Glomerular visceral epithelial cell (primary cell): ENCODE data around the gene TFDP1.

ENCODE experiments used
- DNase-seq: peaks from one replicate; pipeline ENCODE4 v3.0.0-alpha.2; 2016; ENCODE audit errors: extremely low spot score

Gene TFDP1

DNA sequence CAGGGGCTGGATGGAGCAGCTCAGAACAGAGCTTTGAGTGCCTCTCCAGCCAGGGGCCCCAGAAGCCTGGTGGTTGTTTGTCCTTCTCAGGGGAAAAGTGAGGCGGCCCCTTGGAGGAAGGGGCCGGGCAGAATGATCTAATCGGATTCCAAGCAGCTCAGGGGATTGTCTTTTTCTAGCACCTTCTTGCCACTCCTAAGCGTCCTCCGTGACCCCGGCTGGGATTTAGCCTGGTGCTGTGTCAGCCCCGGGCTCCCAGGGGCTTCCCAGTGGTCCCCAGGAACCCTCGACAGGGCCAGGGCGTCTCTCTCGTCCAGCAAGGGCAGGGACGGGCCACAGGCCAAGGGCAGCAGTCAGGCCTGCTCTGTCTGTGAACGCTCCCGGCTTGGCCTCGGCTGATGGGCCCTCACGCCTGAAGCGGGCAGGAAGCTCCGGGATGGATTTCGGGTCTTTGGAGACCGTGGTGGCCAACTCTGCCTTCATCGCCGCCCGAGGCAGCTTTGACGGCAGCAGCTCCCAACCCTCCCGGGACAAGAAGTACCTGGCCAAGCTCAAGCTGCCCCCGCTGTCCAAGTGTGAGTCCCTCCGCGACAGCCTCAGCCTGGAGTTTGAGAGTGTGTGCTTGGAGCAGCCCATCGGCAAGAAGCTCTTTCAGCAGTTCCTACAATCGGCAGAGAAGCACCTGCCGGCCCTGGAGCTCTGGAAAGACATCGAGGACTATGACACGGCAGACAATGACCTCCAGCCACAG is 82.6 kb downstream of the TFDP1 start, which contains the start of gene GRK1:
Gene GRK1, plus strand, starts transcription at position 269 of the 751 bp plus-strand sequence. Its CDS starts 168 bp downstream, at position 437.
- DNase-seq: no peak

DNA sequence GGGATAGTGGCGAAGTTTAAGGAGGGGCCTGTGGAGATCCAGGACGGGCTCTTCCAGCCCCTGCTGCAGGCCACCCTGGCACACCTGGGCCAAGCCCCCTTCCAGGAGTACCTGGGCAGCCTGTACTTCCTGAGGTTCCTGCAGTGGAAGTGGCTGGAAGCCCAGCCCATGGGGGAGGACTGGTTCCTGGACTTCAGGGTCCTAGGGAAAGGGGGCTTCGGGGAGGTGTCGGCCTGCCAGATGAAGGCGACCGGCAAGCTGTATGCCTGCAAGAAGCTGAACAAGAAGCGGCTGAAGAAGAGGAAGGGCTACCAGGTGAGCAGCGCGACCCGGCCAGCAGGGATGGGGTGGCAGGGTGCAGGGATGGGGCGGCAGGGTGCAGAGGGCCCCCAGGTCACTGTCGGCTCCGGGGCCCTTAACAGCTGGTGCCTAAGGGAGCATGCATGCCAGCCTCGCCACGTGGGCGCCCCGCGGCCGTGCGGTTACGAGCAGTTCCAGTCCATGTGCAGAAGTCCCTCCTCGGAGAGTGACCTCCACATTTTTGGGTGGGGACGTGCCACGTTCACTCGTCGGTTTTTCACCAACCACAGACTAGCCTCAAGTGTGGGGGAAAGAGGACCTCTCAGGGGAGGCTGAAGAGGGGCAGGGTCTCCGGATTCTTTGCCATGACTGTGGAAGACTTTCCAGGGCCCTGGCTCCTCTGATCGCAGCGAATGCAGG is 83.4 kb downstream of the TFDP1 start:
- no peak for DNase-seq

DNA sequence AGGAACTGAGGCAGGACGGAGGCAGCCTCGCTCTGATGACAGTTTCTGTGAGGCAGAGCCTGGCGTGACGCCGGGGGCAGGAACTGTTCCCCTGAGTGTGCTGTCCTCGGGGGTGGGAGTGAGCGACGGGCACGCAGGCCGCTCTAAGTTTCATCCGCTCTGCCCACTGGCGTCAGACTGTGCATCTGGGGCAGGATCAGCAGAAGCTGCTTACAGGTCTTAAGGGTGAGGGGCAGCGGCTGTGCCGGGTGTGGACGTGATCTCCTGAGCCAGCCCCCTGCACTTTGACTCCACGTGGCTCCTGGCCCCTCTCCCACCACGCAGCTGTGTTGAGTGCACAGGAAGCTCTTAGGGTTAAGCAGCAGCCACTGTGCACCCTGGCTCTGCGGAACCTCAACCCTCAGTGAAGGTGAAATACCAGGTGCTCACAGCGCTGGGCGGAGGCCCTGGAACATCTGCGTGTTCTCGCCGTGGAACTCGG is 84.0 kb downstream of the TFDP1 start:
- DNase-seq: no peak

DNA sequence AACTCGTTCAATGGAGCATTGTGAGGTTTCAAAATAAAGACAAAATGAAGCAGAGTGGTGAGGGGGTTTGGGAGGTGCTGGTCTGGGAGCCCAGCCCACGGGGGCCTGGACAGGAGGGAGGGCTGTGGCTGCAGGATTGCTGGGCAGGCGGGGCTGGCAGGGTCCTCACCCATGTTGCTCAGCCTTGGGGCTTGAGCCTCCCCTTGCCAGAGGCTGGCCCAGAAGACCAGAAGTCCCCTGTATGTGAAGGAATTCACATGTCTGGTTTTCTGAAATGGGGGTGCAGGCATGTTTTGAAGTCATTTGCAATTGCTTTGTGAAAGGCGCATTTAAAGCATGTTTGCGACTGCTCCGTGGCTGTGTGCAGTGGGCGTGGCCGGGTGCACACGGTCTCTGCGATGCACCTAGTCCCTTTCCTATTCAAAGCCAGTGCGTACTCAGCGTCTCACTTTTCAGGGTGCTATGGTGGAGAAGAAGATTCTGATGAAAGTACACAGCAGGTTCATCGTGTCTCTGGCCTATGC is 84.7 kb downstream of the TFDP1 start:
- DNase-seq: no peak

DNA sequence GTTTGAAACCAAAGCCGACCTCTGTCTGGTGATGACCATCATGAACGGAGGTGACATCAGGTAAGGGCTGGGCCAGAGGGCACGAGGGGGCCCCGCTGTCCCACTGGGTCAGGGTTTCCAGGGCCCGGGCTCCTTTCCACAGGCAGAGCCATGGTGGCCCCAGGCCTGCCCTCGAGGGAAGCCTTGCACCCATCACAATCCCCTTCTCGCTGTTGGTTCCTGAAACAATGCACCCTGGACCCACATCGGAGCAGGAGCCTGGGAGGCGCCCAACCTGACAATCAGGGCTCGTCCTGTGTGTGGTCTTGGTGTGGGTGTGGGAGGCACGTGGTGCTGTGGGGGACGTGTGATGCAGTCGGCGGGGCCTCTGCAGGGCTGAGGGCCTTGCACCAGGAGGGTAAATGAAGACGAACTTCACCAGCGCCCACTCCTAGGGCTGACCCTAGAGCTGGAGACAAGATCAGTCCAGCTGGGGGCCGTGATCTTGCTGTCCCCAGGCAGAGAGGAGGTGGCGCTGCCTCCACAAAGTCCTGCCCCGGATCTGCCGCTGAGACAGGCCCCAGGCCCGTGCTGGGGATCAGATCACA is 85.3 kb downstream of the TFDP1 start:
- no peak for DNase-seq

DNA sequence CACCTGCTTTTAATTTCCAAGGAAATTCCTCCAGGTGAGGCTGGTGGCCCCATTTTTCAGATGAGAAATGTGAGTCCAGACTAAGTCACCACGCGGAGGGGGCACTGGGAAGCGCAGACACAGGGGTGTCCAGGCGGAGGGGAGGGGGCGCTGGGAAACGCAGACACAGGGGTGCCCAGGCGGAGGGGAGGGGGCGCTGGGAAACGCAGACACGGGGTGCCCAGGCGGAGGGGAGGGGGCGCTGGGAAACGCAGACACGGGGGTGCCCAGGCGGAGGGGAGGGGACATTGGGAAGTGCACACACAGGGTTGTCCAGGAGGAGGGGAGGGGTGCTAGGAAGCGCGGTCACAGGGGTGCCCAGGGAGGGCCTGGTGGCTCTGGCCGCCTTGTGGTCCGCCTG is 86.0 kb downstream of the TFDP1 start:
- no peak for DNase-seq

DNA sequence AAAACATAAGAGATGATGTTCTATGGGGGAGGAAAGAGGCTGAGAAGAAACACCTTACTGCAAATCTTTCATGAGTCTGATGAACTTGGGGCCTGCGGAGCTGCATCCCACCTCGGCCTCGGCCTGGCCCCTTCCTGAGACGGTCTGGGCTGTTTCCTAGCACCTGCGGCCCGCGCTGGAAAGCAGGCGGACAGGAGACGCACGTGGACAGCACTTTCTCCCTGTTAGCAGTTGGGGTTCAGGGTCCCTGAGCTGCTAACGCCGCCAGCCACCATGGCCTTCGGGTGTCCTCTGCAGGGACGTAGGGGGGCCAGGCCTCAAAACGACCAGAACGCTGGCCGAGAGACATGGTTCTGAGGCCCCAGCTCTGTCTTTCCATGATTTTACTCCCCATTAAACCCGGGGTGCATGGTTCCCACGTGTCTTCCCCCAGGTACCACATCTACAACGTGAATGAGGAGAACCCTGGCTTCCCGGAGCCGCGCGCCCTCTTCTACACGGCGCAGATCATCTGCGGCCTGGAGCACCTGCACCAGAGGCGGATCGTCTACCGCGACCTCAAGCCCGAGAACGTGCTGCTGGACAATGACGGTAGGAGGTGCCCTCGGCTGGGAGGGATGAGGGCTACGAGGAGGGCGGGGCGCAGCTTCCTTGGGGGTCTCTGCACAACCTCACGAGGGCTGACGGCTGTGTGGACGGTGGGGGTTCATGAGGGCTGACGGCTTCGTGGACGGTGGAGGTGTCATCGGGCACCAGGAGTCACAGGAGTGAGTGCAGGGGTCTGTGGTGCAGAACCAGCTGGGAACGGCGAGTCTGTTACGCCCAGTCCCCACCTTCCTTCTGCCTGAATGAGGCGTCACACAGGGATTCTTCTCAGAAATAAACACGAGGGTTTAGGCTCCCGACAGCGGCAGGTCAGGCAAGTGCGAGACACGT is 86.8 kb downstream of the TFDP1 start:
- no peak for DNase-seq

DNA sequence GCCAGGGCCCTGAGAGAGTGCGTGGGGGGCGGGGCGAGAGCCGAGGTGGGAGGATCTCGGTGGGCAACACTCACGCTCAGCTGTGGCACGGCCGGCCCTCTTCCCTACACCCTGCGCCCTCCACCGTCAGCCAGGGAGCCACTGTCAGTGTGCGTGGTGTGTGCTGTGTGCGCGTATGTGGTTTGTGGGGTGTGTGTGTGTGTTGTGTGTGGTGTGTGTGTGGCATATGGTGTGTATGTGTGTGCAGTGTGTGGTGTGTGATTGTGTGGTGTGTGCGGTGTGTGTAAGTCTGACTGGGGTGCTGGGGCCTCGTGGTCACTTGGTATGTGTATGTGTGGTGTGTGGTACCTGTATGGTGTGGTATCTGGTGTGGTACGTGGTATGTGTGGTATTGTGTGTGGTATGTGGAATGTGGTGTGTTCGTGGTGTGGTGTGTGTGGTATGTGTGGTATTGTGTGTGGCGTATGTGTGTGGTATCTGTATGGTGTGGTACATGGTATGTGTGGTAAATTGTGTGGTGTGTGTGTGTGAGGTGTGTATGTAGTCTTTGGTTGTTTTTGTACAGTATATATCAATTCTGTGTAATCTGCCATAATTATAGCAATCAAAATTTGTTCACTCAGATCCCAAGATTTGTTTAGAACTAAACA is 87.6 kb downstream of the TFDP1 start:
- no peak for DNase-seq
